GM18951 (cell line): ENCODE data around the gene AGL.
"Not testable (repeated sequence)": the region's sequence is repeated elsewhere in the genome, so short reads cannot be mapped to it uniquely, and the experiment has no call there.

Source experiments
- POLR2A ChIP-seq: IDR thresholded peaks from 4 replicates; pipeline ENCODE4 v1.6.1; 2011; ENCODE audit warnings: mild to moderate bottlenecking; ENCODE audit not compliant: insufficient read length, insufficient read depth; ENCODE audit errors: extremely low read depth
- in situ Hi-C: fragments of 300-500 bp; cut with MboI; formaldehyde crosslinking; loops from one replicate; pipeline ENCODE4 v1.12.0; 2022; ENCODE audit warnings: low sequenced_read_pairs, mixed read lengths, inconsistent platforms; ENCODE audit not compliant: unreplicated experiment

The AGL gene

DNA sequence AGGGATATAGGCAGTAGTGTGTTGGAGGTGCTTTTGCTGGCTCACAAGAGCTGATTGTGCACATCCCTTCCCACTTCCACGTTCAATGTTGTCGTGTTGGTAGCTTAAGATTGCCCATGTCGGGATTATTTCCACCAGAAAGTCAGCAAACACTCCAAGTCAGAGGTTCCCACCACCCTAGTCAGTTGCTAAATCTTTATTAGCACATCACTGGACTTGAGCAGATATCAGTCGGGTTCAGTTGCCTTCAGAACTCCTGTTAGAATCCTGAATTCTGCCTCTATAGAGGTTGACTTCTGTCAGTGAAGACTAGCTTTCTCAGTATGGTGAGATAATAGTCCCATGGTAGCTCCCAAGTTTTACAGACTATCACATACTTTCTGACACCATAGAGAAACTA is 10.5 kb downstream of the AGL start:
- no peak for TF ChIP-seq POLR2A
- in situ Hi-C loops: no loop called here

DNA sequence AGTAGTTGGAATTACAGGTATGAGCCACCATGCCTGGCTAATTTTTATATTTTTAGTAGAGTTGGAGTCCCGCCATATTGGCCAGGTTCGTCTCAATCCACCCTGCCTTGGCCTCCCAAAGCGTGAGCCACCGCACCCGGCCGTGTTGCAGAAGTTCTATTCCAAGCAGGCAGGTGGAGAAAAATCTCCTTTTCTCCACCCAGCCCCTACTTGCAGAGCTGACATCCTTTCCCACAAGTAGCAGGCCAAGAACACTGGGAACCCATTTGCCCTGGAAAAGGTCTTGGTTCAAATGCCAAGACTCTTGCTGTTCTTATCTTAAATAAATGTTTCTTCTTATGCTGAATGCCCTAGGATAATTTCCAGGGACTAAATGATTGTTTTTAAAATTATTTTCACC is 17.5 kb downstream of the AGL start:
- in situ Hi-C loops: no loop called here
- no peak for TF ChIP-seq POLR2A

DNA sequence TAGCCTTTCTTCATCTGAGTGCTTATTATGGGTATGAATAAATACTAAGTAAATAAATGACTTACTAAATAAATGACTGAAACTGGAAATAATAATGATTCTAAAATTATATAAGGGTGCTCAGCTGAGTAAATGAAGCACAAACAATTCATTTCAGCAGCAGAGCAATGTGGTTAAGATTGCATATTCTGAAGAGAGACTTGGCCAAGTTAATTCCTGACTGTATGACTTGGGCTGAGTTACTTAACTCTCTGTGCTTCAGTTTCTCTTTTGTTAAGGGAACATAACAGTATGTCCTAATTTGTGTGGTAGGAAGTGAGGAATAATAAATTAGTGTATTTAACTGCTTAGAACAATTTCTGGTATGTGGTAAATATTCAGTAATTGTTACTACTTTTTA is 19.1 kb downstream of the AGL start:
- in situ Hi-C loops: no loop called here
- TF ChIP-seq POLR2A: no peak

DNA sequence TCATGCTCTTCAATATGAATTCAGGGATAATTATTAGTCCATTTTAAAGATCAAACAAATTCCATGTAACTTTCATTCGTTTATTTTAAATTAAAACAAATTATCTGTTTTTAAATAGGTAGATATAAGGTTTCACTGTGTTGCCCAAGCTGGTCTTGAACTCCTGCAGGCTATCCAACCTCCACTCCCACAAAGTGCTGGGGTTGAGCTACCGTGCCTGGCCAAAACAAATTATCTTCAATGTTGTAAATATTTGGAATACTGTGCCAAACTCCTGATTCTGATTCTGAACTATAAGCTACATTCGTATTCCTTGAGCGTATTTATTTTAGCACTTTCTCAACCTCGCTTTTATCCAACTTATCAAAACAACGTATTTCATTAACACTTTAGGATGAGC is 19.6 kb downstream of the AGL start:
- TF ChIP-seq POLR2A: no peak
- in situ Hi-C loops: no loop called here

DNA sequence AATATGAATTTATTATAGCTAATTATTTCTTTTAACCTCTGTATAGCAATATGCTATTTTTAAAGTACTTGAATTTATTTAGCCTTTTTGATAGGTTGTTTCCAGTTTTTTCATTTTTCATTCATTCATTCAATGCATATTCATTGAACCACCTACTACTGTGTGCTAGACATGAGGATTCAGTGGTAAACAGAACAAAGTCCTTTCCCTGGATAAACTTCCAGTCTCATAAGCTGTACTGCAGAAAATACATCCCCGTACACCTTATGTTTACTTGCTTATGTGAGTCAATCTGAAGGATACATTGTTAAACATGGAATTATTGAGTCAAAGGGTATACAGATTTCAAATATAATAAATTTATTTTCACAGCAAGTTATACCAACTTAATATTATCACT is 21.9 kb downstream of the AGL start:
- in situ Hi-C loops: no loop called here
- no peak for TF ChIP-seq POLR2A

DNA sequence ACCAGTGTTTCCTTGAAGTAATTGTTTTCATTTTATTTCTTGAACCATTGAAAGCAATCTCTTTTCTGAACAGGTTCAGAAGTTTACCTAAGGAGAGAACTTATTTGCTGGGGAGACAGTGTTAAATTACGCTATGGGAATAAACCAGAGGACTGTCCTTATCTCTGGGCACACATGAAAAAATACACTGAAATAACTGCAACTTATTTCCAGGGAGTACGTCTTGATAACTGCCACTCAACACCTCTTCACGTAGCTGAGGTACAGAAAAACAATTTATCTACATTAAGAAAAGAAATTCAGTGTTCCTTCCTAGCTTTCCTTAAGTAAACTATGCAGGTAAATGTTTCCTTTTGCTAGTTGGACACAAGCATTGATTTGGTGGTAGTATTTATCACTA is 27.4 kb downstream of the AGL start:
- TF ChIP-seq POLR2A: no peak
- in situ Hi-C loops: no loop called here

DNA sequence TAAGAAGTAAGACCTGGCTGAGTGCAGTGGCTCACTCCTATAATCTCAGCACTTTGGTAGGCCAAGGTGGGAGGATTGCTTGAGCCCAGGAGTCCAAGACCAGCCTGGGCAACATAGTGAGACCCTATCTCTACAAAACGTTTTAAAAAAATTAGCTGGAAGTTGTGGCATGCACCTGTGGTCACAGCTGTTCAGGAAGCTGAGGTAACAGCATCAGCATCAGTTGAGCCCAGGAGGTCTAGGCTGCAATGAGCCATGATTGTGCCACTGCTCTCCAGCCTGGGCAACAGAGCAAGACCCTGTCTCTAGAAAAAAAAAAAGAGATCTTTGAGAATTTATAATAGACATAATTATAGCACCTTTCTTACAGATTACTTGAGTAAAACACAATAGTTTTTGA is 36.0 kb downstream of the AGL start:
- no peak for TF ChIP-seq POLR2A
- in situ Hi-C loops: no loop called here

DNA sequence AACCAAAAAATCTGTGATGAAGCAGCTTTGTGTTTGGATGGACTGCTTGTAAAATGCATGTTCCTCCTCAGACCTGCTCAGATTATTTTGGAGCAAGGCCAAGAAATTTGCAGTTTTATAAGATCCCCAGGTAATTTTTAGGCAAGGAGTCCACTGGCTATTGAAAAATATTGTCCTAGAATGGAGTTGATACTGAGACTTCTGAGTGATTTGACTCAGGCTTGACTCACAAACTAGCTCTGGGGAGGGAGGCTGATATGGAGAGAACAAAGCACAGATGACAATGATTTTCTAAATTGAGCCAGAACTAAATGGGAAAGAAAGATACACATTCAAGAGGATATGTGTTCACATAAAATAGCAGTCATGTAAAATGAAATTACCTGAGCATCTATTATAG is 36.7 kb downstream of the AGL start:
- in situ Hi-C loops: no loop called here
- no peak for TF ChIP-seq POLR2A

DNA sequence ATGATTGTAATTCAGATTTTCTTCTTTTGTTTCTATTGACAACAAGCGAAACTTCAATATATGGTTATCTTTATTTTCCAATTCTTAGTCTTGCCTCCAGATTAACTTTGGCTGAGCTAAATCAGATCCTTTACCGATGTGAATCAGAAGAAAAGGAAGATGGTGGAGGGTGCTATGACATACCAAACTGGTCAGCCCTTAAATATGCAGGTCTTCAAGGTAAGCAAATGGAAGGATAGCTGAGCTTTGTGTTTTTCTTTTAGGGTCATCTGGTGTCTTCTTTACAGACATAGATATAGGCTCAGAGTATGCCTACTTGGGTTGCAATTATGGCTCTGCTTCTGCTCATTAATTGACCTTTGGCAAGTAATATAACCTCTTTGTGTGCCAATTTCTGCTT is 37.7 kb downstream of the AGL start:
- TF ChIP-seq POLR2A: no peak
- in situ Hi-C loops: no loop called here

DNA sequence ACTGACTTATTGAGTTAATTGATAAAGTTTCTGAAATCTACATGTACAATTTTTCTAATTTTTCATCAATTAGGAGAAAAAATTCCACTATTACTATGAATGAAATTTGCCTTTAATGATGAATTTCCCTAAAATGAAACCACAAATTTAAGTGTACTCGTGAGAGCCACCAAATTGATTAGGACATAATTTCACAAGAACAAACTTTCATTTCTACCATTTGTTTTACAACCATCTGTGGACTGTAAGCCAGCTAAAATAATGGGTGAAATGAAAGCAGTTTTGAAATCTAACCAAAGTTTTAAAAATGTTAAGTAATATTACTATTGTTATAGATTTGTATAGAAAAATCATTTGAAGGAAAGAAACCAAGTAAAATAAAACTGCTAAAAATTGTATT is 41.8 kb downstream of the AGL start:
- no peak for TF ChIP-seq POLR2A
- in situ Hi-C loops: no loop called here

DNA sequence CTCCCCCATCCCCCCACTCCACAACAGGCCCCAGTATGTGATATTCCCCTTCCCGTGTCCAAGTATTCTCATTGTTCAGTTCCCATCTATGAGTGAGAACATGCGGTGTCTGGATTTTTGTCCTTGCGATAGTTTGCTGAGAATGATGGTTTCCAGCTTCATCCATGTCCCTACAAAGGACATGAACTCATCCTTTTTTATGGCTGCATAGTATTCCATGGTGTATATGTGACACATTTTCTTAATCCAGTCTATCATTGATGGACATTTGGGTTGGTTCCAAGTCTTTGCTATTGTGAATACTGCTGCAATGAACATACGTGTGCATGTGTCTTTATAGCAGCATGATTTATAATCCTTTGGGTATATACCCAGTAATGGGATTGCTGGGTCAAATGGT is 53.1 kb downstream of the AGL start:
- in situ Hi-C loops: not testable (repeated sequence)

DNA sequence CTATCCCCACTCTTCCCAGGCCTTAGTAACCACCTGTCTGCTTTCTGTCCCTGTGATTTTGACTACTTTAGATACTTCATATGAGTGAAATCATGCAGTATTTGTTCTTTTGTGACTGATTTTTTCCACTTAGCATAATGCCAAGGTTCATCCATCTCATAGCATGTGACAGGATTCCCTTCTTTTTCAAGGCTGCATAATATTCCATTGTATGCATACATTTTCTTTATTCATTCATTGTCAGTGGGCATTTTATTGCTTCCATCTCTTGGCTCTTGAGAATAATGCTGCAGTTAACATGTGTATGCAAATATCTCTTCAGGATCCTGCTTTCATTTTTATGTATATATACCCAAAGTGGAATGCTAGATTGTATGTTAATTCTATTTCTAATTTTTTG is 56.4 kb downstream of the AGL start:
- TF ChIP-seq POLR2A: no peak

DNA sequence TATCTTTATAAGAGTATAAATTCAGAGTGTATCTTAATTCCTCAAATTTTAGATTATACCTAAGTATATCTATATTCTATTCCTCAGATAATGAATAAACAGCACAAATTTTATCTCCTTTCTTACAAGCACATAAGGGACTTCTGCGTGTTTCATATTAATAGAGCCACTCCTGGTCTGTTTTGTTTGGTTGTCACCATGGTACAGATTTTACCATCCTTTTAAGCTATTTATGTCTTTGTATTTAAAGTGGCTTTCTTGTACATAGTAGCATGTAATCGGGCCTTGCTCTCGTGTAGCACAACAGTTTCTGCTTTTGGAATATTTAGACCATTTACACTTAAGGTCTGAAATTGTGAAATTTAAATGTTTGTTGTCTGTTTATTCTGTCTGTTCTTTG is 67.1 kb downstream of the AGL start:
- in situ Hi-C loops: no loop called here
- TF ChIP-seq POLR2A: no peak

More for the DNA sequence above, 56.4 kb downstream of the AGL start:
- in situ Hi-C loops: no loop called here

DNA sequence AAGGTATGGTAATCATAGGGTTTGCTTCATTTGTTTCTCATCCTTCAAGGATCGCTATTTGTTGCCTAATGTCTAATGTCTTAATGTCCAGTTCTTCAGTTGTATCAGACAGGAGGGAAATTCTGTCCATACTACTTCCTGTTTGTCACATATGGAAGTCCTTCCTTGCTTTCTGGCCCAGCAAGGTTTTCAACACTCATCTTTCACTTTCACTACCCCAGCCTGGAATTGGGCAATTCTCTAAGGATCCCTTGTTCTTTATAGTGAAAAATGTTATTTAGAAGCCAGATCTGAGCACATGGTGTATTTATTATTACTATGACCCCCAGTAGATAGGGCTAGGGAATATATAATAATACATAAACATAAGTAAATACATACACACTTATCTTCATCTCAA is 69.1 kb downstream of the AGL start:
- in situ Hi-C loops: no loop called here
- no peak for TF ChIP-seq POLR2A

DNA sequence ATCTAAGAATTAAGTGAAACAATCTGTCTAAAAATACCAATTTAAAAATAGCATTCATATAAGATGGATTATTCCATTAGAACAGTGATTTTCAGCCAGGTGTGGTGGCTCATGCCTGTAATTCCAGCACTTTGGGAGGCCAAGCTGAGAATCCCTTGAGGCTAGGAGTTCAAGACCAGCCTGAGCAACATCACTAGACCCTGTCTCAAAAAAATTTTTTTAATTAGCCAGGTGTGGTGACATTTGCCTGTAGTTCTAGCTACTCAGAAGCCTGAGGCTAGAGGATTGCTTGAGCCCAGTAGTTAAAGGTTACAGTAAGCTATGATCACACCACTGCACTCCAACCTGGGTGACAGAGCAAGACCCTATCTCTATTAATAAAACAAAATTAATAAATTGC is 84.6 kb downstream of the AGL start:
- in situ Hi-C loops: no loop called here
- no peak for TF ChIP-seq POLR2A
